GM19455 (cell line): Measurements from ENCODE around the gene CCNYL1.
"Not testable (repeated sequence)": the region's sequence is repeated elsewhere in the genome, so short reads cannot be mapped to it uniquely, and the experiment has no call there.

ENCODE experiments used
- ATAC-seq: cut with Tn5 transposase; IDR thresholded peaks from one replicate; pipeline ENCODE4 v1.9.1; 2021; ENCODE audit not compliant: unreplicated experiment

The CCNYL1 gene

DNA sequence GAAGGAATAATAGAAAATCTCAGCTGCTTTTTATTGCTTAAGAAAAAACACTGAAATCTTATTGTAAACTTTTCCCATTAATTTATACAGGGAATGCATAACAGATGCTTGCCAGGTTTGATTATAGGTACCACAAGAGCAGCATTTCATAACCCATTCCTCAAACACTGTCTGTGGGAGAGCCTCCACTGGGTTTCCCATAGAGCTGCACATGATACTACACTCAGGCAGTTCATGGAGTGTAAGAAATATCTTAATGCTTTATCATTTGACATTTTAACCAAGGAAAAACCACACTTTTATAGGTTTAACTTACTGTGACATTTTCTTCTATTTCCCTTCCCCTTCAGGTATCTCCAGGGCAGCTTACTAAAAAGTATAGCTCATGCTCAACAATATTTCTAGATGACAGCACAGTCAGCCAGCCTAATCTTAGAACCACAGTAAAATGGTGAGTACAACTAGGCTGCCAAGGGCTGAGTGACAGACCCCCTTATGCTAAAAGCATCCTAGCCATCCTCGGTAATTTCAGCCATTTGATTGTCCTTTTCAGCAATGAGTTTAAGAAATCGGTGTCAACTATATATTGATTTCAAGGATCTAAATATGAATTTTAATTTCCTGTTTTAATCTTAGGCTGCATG, 22.3 kb downstream of the CCNYL1 start:
- no peak for ATAC-seq

DNA sequence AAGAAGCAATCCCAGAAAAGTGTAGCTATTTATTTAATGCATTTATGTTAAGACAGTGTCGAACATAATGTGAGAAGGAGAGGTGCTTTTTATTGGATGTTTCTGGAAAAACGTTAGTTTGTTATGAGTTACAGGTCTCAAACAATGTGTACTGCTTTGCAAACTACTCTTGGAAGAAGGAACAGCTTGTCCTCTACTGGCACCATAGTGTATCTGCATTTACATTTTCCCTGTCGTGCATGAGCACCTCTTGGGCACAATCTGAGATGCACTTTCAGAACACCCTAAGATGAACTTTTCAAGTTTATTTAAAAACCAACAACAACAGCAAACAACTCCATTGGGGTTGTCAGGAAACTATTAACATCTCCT, 22.8 kb downstream of the CCNYL1 start:
- no peak for ATAC-seq

- ATAC-seq = no peak
Observed at GRCh38 chr2:207734636-207735512, 23.4 kb downstream of the CCNYL1 start.

- not testable (repeated sequence) for ATAC-seq
Observed at GRCh38 chr2:207735513-207735859, 24.0 kb downstream of the CCNYL1 start.

DNA sequence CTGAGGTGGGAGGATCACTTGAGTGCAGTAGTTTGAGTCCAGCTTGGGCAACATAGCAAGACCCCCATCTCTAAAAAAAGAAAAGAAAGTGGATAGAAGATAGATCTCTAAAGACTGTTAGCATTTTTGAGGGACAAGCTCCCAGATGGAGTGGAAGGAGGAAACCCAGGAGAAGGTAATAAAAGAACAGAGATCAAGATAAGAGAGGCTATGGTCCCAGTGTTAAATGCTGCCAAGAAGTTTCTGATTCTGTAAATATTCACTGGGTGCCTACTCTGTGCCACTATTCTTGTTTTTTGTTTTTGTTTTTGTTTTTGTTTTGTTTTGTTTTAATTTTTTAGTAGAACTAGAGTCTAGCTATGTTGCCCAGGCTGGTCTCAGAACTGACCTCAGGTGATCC, 32.1 kb downstream of the CCNYL1 start:
- ATAC-seq = no peak

GRCh38 chr2:207744050-207744449, 32.6 kb downstream of the CCNYL1 start:
- no peak for ATAC-seq

- no peak for ATAC-seq
Observed at GRCh38 chr2:207744451-207744850, 33.0 kb downstream of the CCNYL1 start.

GRCh38 chr2:207746131-207746530, 34.7 kb downstream of the CCNYL1 start:
- ATAC-seq = peak; percentile 76

DNA sequence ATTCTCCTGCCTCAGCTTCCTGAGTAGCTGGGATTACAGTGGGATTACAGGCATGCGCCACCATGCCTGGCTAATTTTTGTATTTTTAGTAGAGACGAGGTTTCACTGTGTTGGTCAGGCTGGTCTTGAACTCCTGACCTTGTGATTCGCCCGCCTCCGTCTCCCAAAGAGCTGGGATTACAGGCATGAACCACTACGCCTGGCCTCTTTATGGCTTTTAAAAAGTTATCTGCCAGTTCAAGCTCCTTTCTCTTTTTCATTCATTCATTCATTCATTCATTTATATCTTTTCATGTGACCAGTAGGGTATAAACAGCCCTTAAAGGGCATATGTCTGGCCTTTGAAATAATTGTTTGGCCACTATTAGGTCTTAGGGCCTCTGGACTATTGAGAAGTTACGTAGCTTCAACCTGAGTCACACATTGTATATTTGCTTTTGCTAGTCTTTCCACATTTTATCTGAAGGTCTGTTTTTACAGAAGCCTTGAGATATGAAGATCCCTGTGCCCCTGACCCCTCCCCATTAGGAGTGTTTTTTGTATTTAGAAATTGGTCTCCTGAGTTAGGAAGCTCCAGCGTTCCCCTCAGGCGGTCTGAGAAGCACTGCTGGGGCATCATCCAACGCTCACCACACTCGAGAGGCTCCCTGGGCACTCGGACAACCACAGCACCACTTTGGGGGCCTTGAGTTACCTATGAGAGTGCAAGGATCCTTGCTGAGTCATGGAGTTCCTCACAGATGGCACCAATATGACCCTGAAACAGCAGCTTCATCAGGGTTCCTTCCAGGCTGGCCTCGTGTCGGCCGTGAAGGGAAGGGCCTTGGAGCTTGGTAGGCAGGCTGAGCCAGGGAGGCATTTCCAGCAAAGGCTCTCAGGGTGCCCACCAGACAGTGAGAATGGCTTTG, 36.5 kb downstream of the CCNYL1 start:
- ATAC-seq = no peak

- ATAC-seq = no peak
Observed at GRCh38 chr2:207748993-207749392, 37.6 kb downstream of the CCNYL1 start.

GRCh38 chr2:207749873-207750272, 38.4 kb downstream of the CCNYL1 start:
- ATAC-seq = no peak

DNA sequence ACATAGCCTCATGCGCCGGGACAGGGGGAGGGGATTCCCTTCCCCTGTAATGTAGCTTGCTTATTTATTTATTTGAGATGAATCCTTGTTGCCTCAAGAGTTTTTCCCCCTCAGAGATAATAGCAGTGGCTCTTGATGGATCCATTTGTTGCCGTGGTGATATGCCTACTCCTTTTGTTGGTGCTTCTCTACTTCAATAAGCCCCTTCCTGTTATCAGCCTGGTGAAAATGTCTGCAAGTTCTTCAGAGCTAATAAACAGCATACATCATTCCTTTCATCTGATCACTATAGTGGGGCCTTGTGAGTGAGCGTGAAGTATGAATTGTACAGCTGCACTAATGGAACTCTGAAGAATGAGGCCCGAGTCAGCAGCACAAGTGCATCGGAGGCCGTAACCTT, 38.9 kb downstream of the CCNYL1 start:
- ATAC-seq = no peak

DNA sequence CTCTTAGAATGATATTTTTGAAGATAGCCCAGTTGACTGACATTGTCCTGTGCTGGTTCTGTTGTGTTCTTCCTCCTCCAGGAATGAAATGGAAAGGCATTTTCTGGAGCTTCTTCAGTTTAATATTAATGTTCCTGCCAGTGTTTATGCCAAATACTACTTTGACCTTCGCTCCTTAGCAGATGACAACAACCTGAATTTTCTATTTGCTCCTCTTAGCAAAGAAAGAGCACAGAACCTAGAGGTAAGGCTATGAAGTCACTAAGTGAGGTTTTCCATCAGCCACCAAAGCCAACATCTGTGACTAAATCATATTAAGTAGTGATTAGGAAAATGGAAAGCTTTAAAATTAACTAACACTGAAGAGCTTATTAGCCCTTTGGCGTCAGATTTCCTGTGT, 39.4 kb downstream of the CCNYL1 start:
- ATAC-seq = no peak

GRCh38 chr2:207753688-207754087, 42.2 kb downstream of the CCNYL1 start:
- ATAC-seq = not testable (repeated sequence)

- no peak for ATAC-seq
Observed at GRCh38 chr2:207754498-207755383, 43.3 kb downstream of the CCNYL1 start.

GRCh38 chr2:207758025-207758424, 46.6 kb downstream of the CCNYL1 start:
- no peak for ATAC-seq

DNA sequence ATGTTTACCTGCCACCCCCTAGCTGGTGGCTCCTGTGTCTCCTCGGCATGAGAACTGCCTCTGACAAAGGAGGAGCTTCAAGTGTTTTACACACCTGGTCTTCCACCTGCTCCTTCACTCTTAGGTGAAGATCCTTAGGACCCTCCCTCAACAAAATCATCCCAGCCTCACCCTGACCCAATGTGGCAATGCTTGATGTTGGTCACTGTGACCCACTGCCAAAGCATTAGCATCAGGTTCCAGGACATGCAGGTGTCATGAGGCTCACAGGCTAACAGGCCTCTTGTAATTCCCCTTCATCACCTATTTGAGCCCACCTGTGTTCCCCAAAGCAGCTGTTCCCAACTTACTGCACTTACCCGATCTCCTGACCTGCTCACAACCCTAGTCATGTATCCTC, 48.5 kb downstream of the CCNYL1 start:
- ATAC-seq = no peak

- ATAC-seq = no peak
Observed at GRCh38 chr2:207760453-207760852, 49.0 kb downstream of the CCNYL1 start.

DNA sequence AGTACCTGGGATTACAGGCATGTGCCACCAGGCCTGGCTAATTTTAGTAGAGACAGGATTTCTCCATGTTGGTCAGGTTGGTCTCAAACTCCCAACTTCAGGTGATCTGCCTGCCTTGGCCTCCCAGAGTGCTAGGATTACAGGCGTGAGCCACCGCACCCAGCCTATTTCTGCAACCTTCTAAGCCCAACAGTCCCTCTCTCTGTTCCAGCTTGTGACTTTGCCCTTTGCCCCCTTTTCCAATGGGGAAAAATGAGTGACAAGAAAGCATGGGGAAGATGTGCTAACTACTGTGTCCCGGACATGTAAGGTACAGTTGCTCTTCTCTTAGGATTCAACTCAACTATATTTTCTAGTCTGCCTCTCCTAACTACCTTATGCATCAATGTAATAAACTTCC, 50.0 kb downstream of the CCNYL1 start:
- not testable (repeated sequence) for ATAC-seq

DNA sequence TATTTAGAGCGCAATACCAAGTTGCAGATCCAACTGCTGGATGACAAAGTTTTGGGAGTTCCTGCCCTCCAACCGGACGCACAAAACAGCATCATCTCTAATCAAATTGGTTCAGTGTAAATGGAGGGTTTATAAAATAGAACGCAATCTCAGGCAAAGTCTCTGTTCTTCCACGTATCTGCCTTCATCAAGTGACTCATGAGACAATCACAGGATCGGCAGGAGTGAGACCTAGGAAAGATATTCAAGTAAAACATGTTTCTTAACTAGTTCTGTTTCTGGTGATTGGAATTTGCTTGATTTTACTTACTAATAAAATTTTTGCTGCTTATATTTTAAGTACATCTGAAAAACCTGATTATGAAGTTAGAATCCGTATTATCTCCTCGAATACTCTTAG, 50.7 kb downstream of the CCNYL1 start:
- no peak for ATAC-seq
